HEK293 (cell line): ENCODE results near the gene FAM174A.

Source experiments
- KLF9 ChIP-seq: fragments of 450-650 bp; formaldehyde crosslinking; IDR thresholded peaks from 2 replicates; pipeline ENCODE4 v1.5.1; 2016; ENCODE audit warnings: missing biosample characterization, missing genetic modification characterization, low read depth
- ZFP69B ChIP-seq: fragments of 450-650 bp; formaldehyde crosslinking; IDR thresholded peaks from 2 replicates; pipeline ENCODE4 v1.5.1; 2016; ENCODE audit warnings: missing biosample characterization, missing genetic modification characterization
- ZNF174 ChIP-seq: fragments of 450-650 bp; formaldehyde crosslinking; IDR thresholded peaks from 2 replicates; pipeline ENCODE4 v1.5.0; 2017; ENCODE audit warnings: missing biosample characterization, mild to moderate bottlenecking, missing genetic modification characterization
- ZNF211 ChIP-seq: fragments of 450-650 bp; formaldehyde crosslinking; IDR thresholded peaks from 2 replicates; pipeline ENCODE4 v1.5.1; 2016; ENCODE audit warnings: low read depth, missing biosample characterization, missing genetic modification characterization
- ZNF23 ChIP-seq: fragments of 450-650 bp; formaldehyde crosslinking; IDR thresholded peaks from 2 replicates; pipeline ENCODE4 v1.5.1; 2016; ENCODE audit warnings: missing biosample characterization, missing genetic modification characterization, borderline replicate concordance
- ZNF324 ChIP-seq: fragments of 450-650 bp; formaldehyde crosslinking; IDR thresholded peaks from 2 replicates; pipeline ENCODE4 v1.5.1; 2016; ENCODE audit warnings: missing biosample characterization, missing genetic modification characterization
- ZNF501 ChIP-seq: fragments of 450-650 bp; formaldehyde crosslinking; IDR thresholded peaks from 2 replicates; pipeline ENCODE4 v1.5.1; 2016; ENCODE audit warnings: missing biosample characterization, missing genetic modification characterization
- ZNF510 ChIP-seq: fragments of 450-650 bp; formaldehyde crosslinking; IDR thresholded peaks from 2 replicates; pipeline ENCODE4 v1.5.1; 2018; ENCODE audit warnings: mild to moderate bottlenecking, missing genetic modification characterization, missing biosample characterization; ENCODE audit not compliant: insufficient replicate concordance
- ZNF654 ChIP-seq: fragments of 450-650 bp; formaldehyde crosslinking; IDR thresholded peaks from 2 replicates; pipeline ENCODE4 v1.5.1; 2016; ENCODE audit warnings: low read depth, missing biosample characterization, missing genetic modification characterization
- ZNF660 ChIP-seq: fragments of 450-650 bp; IDR thresholded peaks from 2 replicates; pipeline ENCODE4 v1.5.1; 2018; ENCODE audit warnings: missing biosample characterization, mild to moderate bottlenecking, missing genetic modification characterization
- TF ChIP-seq, protein P1 (sequence below): fragments of 450-650 bp; formaldehyde crosslinking; IDR thresholded peaks from 2 replicates; pipeline ENCODE4 v1.5.1; 2016; ENCODE audit warnings: missing biosample characterization, missing genetic modification characterization
- TF ChIP-seq, protein P2 (sequence below): fragments of 450-650 bp; formaldehyde crosslinking; IDR thresholded peaks from 2 replicates; pipeline ENCODE4 v1.5.1; 2016; ENCODE audit warnings: missing biosample characterization, missing genetic modification characterization

DNA sequence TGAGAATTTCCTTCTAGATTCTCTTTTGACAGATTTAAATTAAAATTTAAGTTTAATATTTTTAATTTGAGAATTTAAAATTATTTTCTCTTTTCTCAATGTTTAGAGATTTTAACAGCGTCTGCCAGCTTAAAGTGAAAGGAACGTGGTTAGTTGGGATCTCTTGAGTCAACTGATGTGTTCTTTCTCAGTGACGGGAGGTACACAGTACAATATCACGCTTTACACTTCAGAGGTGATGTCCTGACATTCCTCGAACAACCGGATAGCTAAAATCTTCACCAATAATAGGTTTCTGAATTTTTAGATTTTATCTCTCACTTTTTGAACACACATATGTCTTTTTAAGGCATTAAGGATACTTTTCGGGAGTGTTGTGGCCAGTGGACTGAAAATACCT lies 81.1 kb downstream of the FAM174A start:
- TF ChIP-seq ZNF23 (tag by site-specific recombination) = no peak
- TF ChIP-seq ZNF324 (tag by site-specific recombination) = no peak
- no peak for TF ChIP-seq ZNF510 (tag by site-specific recombination)
- TF ChIP-seq, protein P1, sequence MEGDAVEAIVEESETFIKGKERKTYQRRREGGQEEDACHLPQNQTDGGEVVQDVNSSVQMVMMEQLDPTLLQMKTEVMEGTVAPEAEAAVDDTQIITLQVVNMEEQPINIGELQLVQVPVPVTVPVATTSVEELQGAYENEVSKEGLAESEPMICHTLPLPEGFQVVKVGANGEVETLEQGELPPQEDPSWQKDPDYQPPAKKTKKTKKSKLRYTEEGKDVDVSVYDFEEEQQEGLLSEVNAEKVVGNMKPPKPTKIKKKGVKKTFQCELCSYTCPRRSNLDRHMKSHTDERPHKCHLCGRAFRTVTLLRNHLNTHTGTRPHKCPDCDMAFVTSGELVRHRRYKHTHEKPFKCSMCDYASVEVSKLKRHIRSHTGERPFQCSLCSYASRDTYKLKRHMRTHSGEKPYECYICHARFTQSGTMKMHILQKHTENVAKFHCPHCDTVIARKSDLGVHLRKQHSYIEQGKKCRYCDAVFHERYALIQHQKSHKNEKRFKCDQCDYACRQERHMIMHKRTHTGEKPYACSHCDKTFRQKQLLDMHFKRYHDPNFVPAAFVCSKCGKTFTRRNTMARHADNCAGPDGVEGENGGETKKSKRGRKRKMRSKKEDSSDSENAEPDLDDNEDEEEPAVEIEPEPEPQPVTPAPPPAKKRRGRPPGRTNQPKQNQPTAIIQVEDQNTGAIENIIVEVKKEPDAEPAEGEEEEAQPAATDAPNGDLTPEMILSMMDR = no peak
- TF ChIP-seq ZNF501 (tag by site-specific recombination) = no peak
- no peak for TF ChIP-seq ZFP69B (tag by site-specific recombination)
- no peak for TF ChIP-seq ZNF654 (tag by site-specific recombination)
- no peak for TF ChIP-seq ZNF660
- TF ChIP-seq KLF9 (tag by site-specific recombination) = no peak
- TF ChIP-seq ZNF211 (tag by site-specific recombination) = no peak
- TF ChIP-seq, protein P2, sequence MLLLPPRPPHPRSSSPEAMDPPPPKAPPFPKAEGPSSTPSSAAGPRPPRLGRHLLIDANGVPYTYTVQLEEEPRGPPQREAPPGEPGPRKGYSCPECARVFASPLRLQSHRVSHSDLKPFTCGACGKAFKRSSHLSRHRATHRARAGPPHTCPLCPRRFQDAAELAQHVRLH (tag by site-specific recombination) = no peak
- TF ChIP-seq ZNF174 (tag by site-specific recombination) = no peak
